Spleen (tissue), 11 donors: ENCODE data around the gene FBXO45. TPM values are rescaled to one million over a fixed set of nuclear protein-coding genes. Genes with fewer than 3 reads are reported as not detected.
"Not testable (repeated sequence)": the region's sequence is repeated elsewhere in the genome, so short reads cannot be mapped to it uniquely, and the experiment has no call there.

Experiments used
- DNase-seq: peaks from one replicate; pipeline ENCODE4 v3.0.0-alpha.2; 2020
- H3K27ac ChIP-seq, 8 donors: fragments of 200-600 bp; sonication (generic) in 7 of 8; 1 replicate in 4 of 8; 2 replicates in 4 of 8; pipeline versions ENCODE4 v1.5.0 to v1.8.0; 2016 to 2021; ENCODE audit warnings: inconsistent platforms in 4 of 8, mild to moderate bottlenecking in 4 of 8, moderate library complexity in 1 of 8
- H3K27me3 ChIP-seq, 7 donors: fragments of 200-600 bp; sonication (generic) in 6 of 7; replicated peaks in 1 of 7; 1 replicate in 4 of 7; 2 replicates in 3 of 7; pipeline versions ENCODE4 v1.5.0 to v1.8.0; 2016 to 2021; ENCODE audit warnings: inconsistent platforms in 3 of 7, mild to moderate bottlenecking in 1 of 7
- H3K36me3 ChIP-seq, 6 donors: fragments of 200-600 bp; sonication (generic) in 5 of 6; 1 replicate in 4 of 6; 2 replicates in 2 of 6; pipeline versions ENCODE4 v1.5.0 to v1.8.0; 2016 to 2021; ENCODE audit warnings: inconsistent platforms in 2 of 6
- H3K4me1 ChIP-seq, 6 donors: fragments of 200-600 bp; sonication (generic) in 5 of 6; 1 replicate in 3 of 6; 2 replicates in 3 of 6; pipeline versions ENCODE4 v1.5.0 to v1.8.0; 2016 to 2021; ENCODE audit warnings: inconsistent platforms in 3 of 6
- H3K4me3 ChIP-seq, 8 donors: fragments of 200-600 bp; sonication (generic) in 7 of 8; 1 replicate in 4 of 8; 2 replicates in 4 of 8; pipeline versions ENCODE4 v1.5.0 to v1.8.0; 2016 to 2021; ENCODE audit warnings: inconsistent platforms in 4 of 8, mild to moderate bottlenecking in 4 of 8, moderate library complexity in 2 of 8
- H3K9me3 ChIP-seq, 8 donors: fragments of 200-600 bp; sonication (generic) in 7 of 8; 1 replicate in 4 of 8; 2 replicates in 4 of 8; pipeline versions ENCODE4 v1.5.0 to v1.8.0; 2016 to 2021; ENCODE audit warnings: inconsistent platforms in 4 of 8
- CTCF ChIP-seq, 11 experiments: fragments of 200-600 bp in 7 of 11; fragments of 450-650 bp in 4 of 11; sonication (generic) in 4 of 11; IDR thresholded peaks in 8 of 11; conservative IDR thresholded peaks in 3 of 11; 1 replicate in 7 of 11; 2 replicates in 4 of 11; pipeline versions ENCODE4 v1.4.0 to v1.8.0; 2016 to 2021; ENCODE audit warnings: antibody characterized with exemption in 11 of 11, inconsistent platforms in 4 of 11, mild to moderate bottlenecking in 1 of 11
- POLR2A ChIP-seq, 3 donors: fragments of 450-650 bp; IDR thresholded peaks; one replicate each; pipeline ENCODE4 v1.5.1; 2017; ENCODE audit warnings: antibody characterized with exemption in 3 of 3, mild to moderate bottlenecking in 1 of 3
- POLR2AphosphoS5 ChIP-seq, 3 donors: sonication (generic); formaldehyde crosslinking; IDR thresholded peaks; one replicate each; pipeline ENCODE4 v1.5.1; 2017; ENCODE audit warnings: antibody characterized with exemption in 3 of 3
- whole genome bisulfite sequencing, 5 donors: extraction: QIAGEN DNeasy Blood & Tissue Kit in 3 of 5; methylation state at CpG; one replicate each; pipeline versions ENCODE4 v1.1.5 to v1.1.7; 2013 to 2018; 5-methylcytosine and 5-hydroxymethylcytosine counted together
- intact Hi-C: fragments of 100-400 bp; cut with DNase I; formaldehyde crosslinking; loops from one replicate; pipeline ENCODE4 v1.15.0; 2023; ENCODE audit warnings: low total_unique reads
- polyA plus RNA-seq, 3 donors: library from polyadenylated mRNA; stranded (reverse); fragments of 200-250 nt; gene quantifications; one replicate each; pipeline ENCODE4 v1.2.1, GENCODE V29; 2013
- total RNA-seq, 7 donors: library from RNA; depleted of rRNA in 3 of 7; stranded (reverse); fragments of >200 nt in 3 of 7; fragmentation: NEBNext Ultra II Directional in 4 of 7; extraction: Animal tissue kit (Norgen Biotek cat#: 25700) in 4 of 7; gene quantifications; one replicate each; pipeline versions ENCODE4 v1.1.0 to v1.2.1, GENCODE V29; 2016 to 2021
- donor health status: healthy with polysubstance abuse.
- donor health status: DM: no; HTN: no; CAD: no; lungs with moderate emphysema.
- donor health status: DM: no; HTN: no; CAD: no.
- donor health status: Bipolar disorder and iron deficiency.
- donor health status: healthy.
- donor health status: DM: no; HTN: no; CAD: no.
- donor health status: DM: yes; HTN: yes; CAD: no.

Gene FBXO45
- total and polyA plus RNA-seq, 10 donors: 2.3 to 11.7 (median 7.5) TPM

DNA sequence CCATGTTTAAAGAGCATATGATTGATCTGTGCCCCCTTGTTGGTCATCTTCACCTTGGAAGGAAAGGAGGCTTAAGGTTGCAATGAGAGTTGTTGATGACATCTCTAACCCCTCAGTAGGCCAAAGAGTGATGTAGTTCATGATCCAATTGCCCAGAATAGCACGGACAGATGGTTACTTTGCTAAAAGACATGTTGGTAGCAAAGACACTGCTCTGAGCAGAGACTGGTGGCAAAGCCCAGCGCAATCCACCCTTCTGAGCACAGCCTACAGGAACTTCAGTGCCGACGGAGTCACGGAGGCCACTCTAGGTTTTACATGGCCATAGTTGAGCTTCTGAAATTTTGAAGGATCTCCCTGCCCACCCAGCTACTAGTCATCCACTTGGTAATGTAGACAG is 21.8 kb downstream of the FBXO45 start:
- no peak for DNase-seq
- TF ChIP-seq POLR2A (IDR thresholded peaks at IDR 0.05) (no peak), CTCF (IDR thresholded peaks at IDR 0.05 in 8 of 11, conservative IDR thresholded peaks at IDR 0.05 in 3 of 11) (no peak), POLR2AphosphoS5 (IDR thresholded peaks at IDR 0.05) (no peak)
- Histone ChIP-seq H3K4me3 (no peak overlapping the region), H3K27me3 (peaks cover 0 to 7% (median 0%) of the 10 kb centered on the region in 7 donors), H3K36me3 (peaks cover 0 to 35% (median 7%) of the 10 kb centered on the region in 6 donors), H3K4me1 (no peaks in the 10 kb centered on the region), H3K9me3 (no peaks in the 10 kb centered on the region), H3K27ac (no peak overlapping the region)
- 85 to 96% (median 88%) methylated on average over 4 to 5 of the region's 5 CpGs for WGBS, 5 donors
- intact Hi-C loops: no loop called here

GRCh38 chr3:196596355-196596754 is 27.9 kb downstream of the FBXO45 start:
- Histone ChIP-seq H3K4me1 (peaks cover 0 to 9% (median 0%) of the 10 kb centered on the region in 6 donors), H3K9me3 (no peaks in the 10 kb centered on the region), H3K27me3 (peaks cover 0 to 28% (median 5%) of the 10 kb centered on the region in 7 donors), H3K4me3 (no peak overlapping the region), H3K27ac (no peak overlapping the region), H3K36me3 (no peaks in the 10 kb centered on the region)
- intact Hi-C loops: no loop called here
- WGBS, 5 donors: 60 to 70% (median 66%) methylated on average over 5 of the region's 5 CpGs
- DNase-seq: no peak
- TF ChIP-seq POLR2A (IDR thresholded peaks at IDR 0.05) (no peak), POLR2AphosphoS5 (IDR thresholded peaks at IDR 0.05) (no peak), CTCF (IDR thresholded peaks at IDR 0.05 in 8 of 11, conservative IDR thresholded peaks at IDR 0.05 in 3 of 11) (no peak)

DNA sequence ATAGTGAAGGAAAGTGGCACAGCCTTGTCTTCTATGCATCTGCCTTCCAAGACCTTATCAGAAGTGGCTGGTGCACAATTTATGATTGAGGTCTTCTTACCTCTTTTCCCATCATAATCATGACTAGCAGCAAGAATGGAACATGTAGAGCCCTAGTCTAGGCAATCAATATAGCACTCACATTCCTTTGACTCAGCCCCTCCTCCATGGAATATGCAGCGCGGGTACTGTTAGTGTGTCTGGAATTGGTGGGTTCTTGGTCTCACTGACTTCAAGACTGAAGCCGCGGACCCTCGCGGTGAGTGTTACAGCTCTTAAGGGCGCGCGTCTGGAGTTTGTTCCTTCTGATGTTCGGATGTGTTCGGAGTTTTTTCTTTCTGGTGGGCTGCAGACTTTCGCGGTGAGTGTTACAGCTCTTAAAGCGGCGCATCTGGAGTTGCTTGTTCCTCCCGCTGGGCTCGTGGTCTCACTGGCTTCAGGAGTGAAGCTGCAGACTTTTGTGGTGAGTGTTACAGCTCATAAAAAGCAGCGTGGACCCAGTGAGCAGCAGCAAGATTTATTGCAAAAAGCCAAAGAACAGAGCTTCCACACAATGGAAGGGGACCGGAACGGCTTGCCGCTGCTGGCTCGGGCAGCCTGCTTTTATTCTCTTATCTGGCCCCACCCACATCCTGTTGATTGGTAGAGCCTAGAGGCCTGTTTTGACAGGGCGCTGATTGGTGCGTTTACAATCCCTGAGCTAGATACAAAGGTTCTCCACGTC is 29.7 kb downstream of the FBXO45 start:
- H3K4me1 ChIP-seq: peaks cover 0 to 15% (median 0%) of the 10 kb centered on the region in 6 donors
- intact Hi-C loops, H3K9me3 ChIP-seq, H3K27ac ChIP-seq, H3K36me3 ChIP-seq, DNase-seq: not testable (repeated sequence)
- peak overlapping the region in 6 of 8 donors; percentile 6 to 64 (median 17) for H3K4me3 ChIP-seq
- TF ChIP-seq POLR2AphosphoS5 (IDR thresholded peaks at IDR 0.05): peak in 2 of 3 donors; percentile 64 to 85
- H3K27me3 ChIP-seq: peaks cover 0 to 28% (median 5%) of the 10 kb centered on the region in 7 donors
- 21 to 52% (median 24%) methylated on average over 25 of the region's 25 CpGs for WGBS, 5 donors

DNA sequence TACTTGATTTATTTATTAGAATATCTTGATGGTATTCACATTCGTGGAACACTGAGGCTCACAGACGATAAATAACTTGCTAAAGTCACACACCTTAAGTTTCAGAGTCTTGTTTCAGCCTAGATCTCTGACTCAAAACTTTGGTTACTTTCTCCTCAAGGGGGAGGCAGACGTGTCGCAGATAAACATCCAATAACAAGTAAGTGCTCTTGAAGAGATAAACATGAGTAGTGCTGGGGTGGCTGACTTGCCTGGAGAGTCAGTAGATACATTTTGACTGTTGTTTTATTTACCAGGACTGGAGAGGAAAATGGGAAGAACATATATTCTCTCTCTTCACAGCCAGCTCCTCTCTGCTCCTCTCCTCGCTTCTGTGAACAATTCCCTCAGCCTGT is 31.3 kb downstream of the FBXO45 start:
- TF ChIP-seq CTCF (IDR thresholded peaks at IDR 0.05 in 8 of 11, conservative IDR thresholded peaks at IDR 0.05 in 3 of 11): no peak
- no peak for TF ChIP-seq POLR2AphosphoS5 (IDR thresholded peaks at IDR 0.05)
- TF ChIP-seq POLR2A (IDR thresholded peaks at IDR 0.05): no peak
- peaks cover 0 to 25% (median 5%) of the 10 kb centered on the region in 7 donors for H3K27me3 ChIP-seq
- DNase-seq: no peak
- WGBS, 5 donors: 71 to 90% (median 78%) methylated on average over 5 of the region's 5 CpGs
- peaks cover 0 to 21% (median 0%) of the 10 kb centered on the region in 6 donors for H3K4me1 ChIP-seq
- intact Hi-C loops: no loop called here
- no peaks in the 10 kb centered on the region for H3K9me3 ChIP-seq
- H3K27ac ChIP-seq: no peak overlapping the region
- H3K4me3 ChIP-seq: no peak overlapping the region
- no peaks in the 10 kb centered on the region for H3K36me3 ChIP-seq
